Astrocyte of the cerebellum (primary cell): ENCODE measurements around the gene BICDL2.
"Not testable (repeated sequence)": the region's sequence is repeated elsewhere in the genome, so short reads cannot be mapped to it uniquely, and the experiment has no call there.

Source experiments
- DNase-seq: peaks from one replicate; pipeline ENCODE4 v3.0.0-alpha.2; 2011; ENCODE audit warnings: low read depth
- H3K4me3 ChIP-seq: 2 replicates; pipeline ENCODE4 v1.5.1; 2011; ENCODE audit warnings: mild to moderate bottlenecking, low read depth, low read length, moderate library complexity
- CTCF ChIP-seq: IDR thresholded peaks from 2 replicates; pipeline ENCODE4 v1.5.1; 2012; ENCODE audit warnings: low read length, low read depth, moderate library complexity, mild to moderate bottlenecking; ENCODE audit errors: missing control alignments
- in situ Hi-C: cut with HindIII; loops from 2 replicates; pipeline ENCODE4 v1.10.0; 2017; ENCODE audit warnings: low sequenced_read_pairs

The BICDL2 gene

GRCh38 chr16:3070608-3071111 is 33.9 kb upstream of the BICDL2 start:
- H3K4me3 ChIP-seq = no peak overlapping the region
- no peak for DNase-seq
- in situ Hi-C loops = no loop called here
- no peak for TF ChIP-seq CTCF

- H3K4me3 ChIP-seq, DNase-seq: not testable (repeated sequence)
- in situ Hi-C loops = loop anchor here (5.0 kb wide), 1 partner anchor 83 kb away; no protein-coding TSS in a partner anchor
Observed at GRCh38 chr16:3069146-3069545, 32.4 kb upstream of the BICDL2 start.

- no peak for TF ChIP-seq CTCF
- in situ Hi-C loops = loop anchor here (5.0 kb wide), 1 partner anchor 84 kb away; no protein-coding TSS in a partner anchor
- no peak overlapping the region for H3K4me3 ChIP-seq
- no peak for DNase-seq
Observed at GRCh38 chr16:3068487-3068886, 31.7 kb upstream of the BICDL2 start.

GRCh38 chr16:3066440-3066748 is 29.6 kb upstream of the BICDL2 start:
- TF ChIP-seq CTCF = no peak
- in situ Hi-C loops = loop anchor here (5.0 kb wide), 1 partner anchor 86 kb away; no protein-coding TSS in a partner anchor
- no peak for DNase-seq
- H3K4me3 ChIP-seq = no peak overlapping the region

- TF ChIP-seq CTCF = no peak
- H3K4me3 ChIP-seq = no peak overlapping the region
- DNase-seq = no peak
- in situ Hi-C loops = loop anchor here (5.0 kb wide), 1 partner anchor 86 kb away; no protein-coding TSS in a partner anchor
Observed at GRCh38 chr16:3065742-3066439, 29.1 kb upstream of the BICDL2 start.

GRCh38 chr16:3065069-3065741 is 28.5 kb upstream of the BICDL2 start, which contains the start of gene IL32:
IL32 (plus strand) TSS chr16:3065640; CDS start chr16:3065812, 172 bp downstream.
- no peak within 1 kb of the TSS for H3K4me3 ChIP-seq
- TF ChIP-seq CTCF = no peak
- in situ Hi-C loops = loop anchor here (5.0 kb wide), 1 partner anchor 87 kb away; no protein-coding TSS in a partner anchor
- DNase-seq = peak; percentile 34
